HG03469 (cell line): ENCODE measurements around the gene OSGEPL1.
"Not testable (repeated sequence)": the region's sequence is repeated elsewhere in the genome, so short reads cannot be mapped to it uniquely, and the experiment has no call there.

Experiments
- ATAC-seq: cut with Tn5 transposase; IDR thresholded peaks from one replicate; pipeline ENCODE4 v1.9.1; 2021; ENCODE audit warnings: mild to moderate bottlenecking, moderate library complexity, moderate number of reproducible peaks; ENCODE audit not compliant: unreplicated experiment

OSGEPL1 gene

GRCh38 chr2:189762551-189763298, at the start of gene OSGEPL1:
Gene OSGEPL1, minus strand, starts transcription at chr2:189762792. Its CDS starts 1,152 bp downstream, at chr2:189761640.
- peak; percentile 89 for ATAC-seq

GRCh38 chr2:189803431-189803830, 40.8 kb upstream of the OSGEPL1 start:
- ATAC-seq = no peak

GRCh38 chr2:189802396-189802912, 39.9 kb upstream of the OSGEPL1 start:
- ATAC-seq = no peak

GRCh38 chr2:189799531-189799930, 36.9 kb upstream of the OSGEPL1 start:
- no peak for ATAC-seq

GRCh38 chr2:189799030-189799331, 36.4 kb upstream of the OSGEPL1 start:
- no peak for ATAC-seq

- ATAC-seq = peak; percentile 77
These were observed 35.9 kb upstream of the OSGEPL1 start for GRCh38 chr2:189798312-189799029.

GRCh38 chr2:189797902-189798301, 35.3 kb upstream of the OSGEPL1 start:
- ATAC-seq = no peak

- ATAC-seq = no peak
These were observed 31.7 kb upstream of the OSGEPL1 start for GRCh38 chr2:189794310-189794709.

GRCh38 chr2:189791338-189792042, 28.9 kb upstream of the OSGEPL1 start:
- no peak for ATAC-seq

GRCh38 chr2:189783927-189784867, 21.6 kb upstream of the OSGEPL1 start, which contains the start of the genes ORMDL1 and PMS1:
Gene ORMDL1, minus strand, starts transcription at chr2:189784339. Its CDS starts 1,744 bp downstream, at chr2:189782595.
Gene PMS1, plus strand, starts transcription at chr2:189784450. Its CDS starts 7,360 bp downstream, at chr2:189791810.
- ATAC-seq = peak; percentile 94

GRCh38 chr2:189783451-189783926, 20.9 kb upstream of the OSGEPL1 start:
- ATAC-seq = peak; percentile 1

- no peak for ATAC-seq
These were observed 19.7 kb upstream of the OSGEPL1 start for GRCh38 chr2:189782221-189782671.

- ATAC-seq = no peak
These were observed 9.6 kb upstream of the OSGEPL1 start for GRCh38 chr2:189772212-189772611.

- ATAC-seq = no peak
These were observed 8.2 kb upstream of the OSGEPL1 start for GRCh38 chr2:189770590-189771322.

- ATAC-seq = no peak
These were observed 1.5 kb upstream of the OSGEPL1 start for GRCh38 chr2:189763908-189764661.

- ATAC-seq = no peak
These were observed 402 bp downstream of the OSGEPL1 start for GRCh38 chr2:189762229-189762550.

- not testable (repeated sequence) for ATAC-seq
These were observed 2.4 kb downstream of the OSGEPL1 start for GRCh38 chr2:189760154-189760553.

GRCh38 chr2:189756311-189756952, 6.2 kb downstream of the OSGEPL1 start:
- no peak for ATAC-seq
